ENCODE data around the gene PEX5L. TPM values are rescaled to one million over a fixed set of nuclear protein-coding genes. Genes with fewer than 3 reads are reported as not detected.

The PEX5L gene
- total and polyA plus RNA-seq, 2 experiments from 2014 or later: 6.3 to 7.0 TPM

GRCh38 chr3:179935710-179936109 lies 101.0 kb downstream of the PEX5L start:
- no peak overlapping the region for H3K4me2 ChIP-seq
- no peak overlapping the region for H2AFZ ChIP-seq
- no peak overlapping the region for H3K4me3 ChIP-seq
- H3K9me2 ChIP-seq (ENCODE audit: insufficient read depth): peaks cover 15% of the 10 kb centered on the region
- no peaks in the 10 kb centered on the region for H3K36me3 ChIP-seq (ENCODE audit: insufficient read depth)
- no peak for DNase-seq (ENCODE audit: low spot score)
- H3K79me2 ChIP-seq (replicated peaks; ENCODE audit: insufficient read depth): no peaks in the 10 kb centered on the region
- Mint-ChIP-seq H3K4me1 (peaks cover 9% of the 10 kb centered on the region), H3K4me3 (no peak overlapping the region), H3K36me3 (ENCODE audit: low read depth) (no peaks in the 10 kb centered on the region), H3K27ac (no peak overlapping the region), H3K9me3 (no peaks in the 10 kb centered on the region), H3K27me3 (ENCODE audit: insufficient read depth, low read depth, poor library complexity) (peaks cover 4% of the 10 kb centered on the region)
- no peak for ATAC-seq
- H3F3A ChIP-seq (replicated peaks; ENCODE audit: low read depth): no peaks in the 10 kb centered on the region
- H3K27me3 ChIP-seq (ENCODE audit: insufficient read depth): no peaks in the 10 kb centered on the region
- H3K27ac ChIP-seq (ENCODE audit: low read depth): no peak overlapping the region
- H3K4me1 ChIP-seq (ENCODE audit: insufficient read depth): peaks cover 7% of the 10 kb centered on the region; the same call in 1 of the 2 replicates
- TF ChIP-seq STAT1 (IDR thresholded peaks at IDR 0.05; ENCODE audit: unreplicated experiment) (no peak), ZNF114 (CRISPR knock-in tag; IDR thresholded peaks at IDR 0.05) (no peak), EZH2phosphoT487 (IDR thresholded peaks at IDR 0.05; ENCODE audit: unreplicated experiment) (no peak), CTCF (conservative IDR thresholded peaks at IDR 0.05; ENCODE audit: low read depth in 2 of 2) (no peak), ETS1 (IDR thresholded peaks at IDR 0.05) (no peak), JUNB (IDR thresholded peaks at IDR 0.05; ENCODE audit: unreplicated experiment) (no peak), POLR2AphosphoS5 (IDR thresholded peaks at IDR 0.05; ENCODE audit: low read depth) (no peak), CREB1 (CRISPR knock-in tag; IDR thresholded peaks at IDR 0.05; ENCODE audit: low read depth) (no peak), ZNF462 (CRISPR knock-in tag; IDR thresholded peaks at IDR 0.05) (no peak), ZNF331 (CRISPR knock-in tag; IDR thresholded peaks at IDR 0.05; ENCODE audit: low read depth) (no peak), EZH2 (IDR thresholded peaks at IDR 0.05; ENCODE audit: low read depth, unreplicated experiment) (no peak), REST (IDR thresholded peaks at IDR 0.05; ENCODE audit: unreplicated experiment) (no peak), NANOG (IDR thresholded peaks at IDR 0.05; ENCODE audit: borderline replicate concordance) (no peak)
- H4K20me1 ChIP-seq (replicated peaks; ENCODE audit: insufficient read depth): no peaks in the 10 kb centered on the region
